WTC11 (cell line): ENCODE data around the gene KLF7. TPM values are rescaled to one million over a fixed set of nuclear protein-coding genes. Genes with fewer than 3 reads are reported as not detected.

Source experiments
- ATAC-seq: fragments of 200-7000 bp; cut with Tn5 transposase; 2 replicates; pipeline ENCODE4 v1.10.0; 2021; ENCODE audit warnings: mild to moderate bottlenecking, moderate library complexity
- CTCF ChIA-PET: fragments of 300-600 bp; sonication (Branson Sonifier 250); formaldehyde crosslinking; loops from one replicate; lab custom pipeline; 2021; ENCODE audit warnings: antibody characterized with exemption; lab: Charles Lee
- POLR2A ChIA-PET: fragments of 350-600 bp; sonication (Branson Sonifier 250); formaldehyde crosslinking; loops from one replicate; lab custom pipeline; 2021; ENCODE audit warnings: antibody characterized with exemption; lab: Charles Lee
- DNase-seq: peaks from one replicate; pipeline ENCODE4 v3.0.0; 2021; ENCODE audit warnings: low spot score
- H3K27ac Mint-ChIP-seq: 2 replicates; pipeline ENCODE4 v1.8.0; 2021; ENCODE audit warnings: mixed read lengths
- H3K27me3 Mint-ChIP-seq: 2 replicates; pipeline ENCODE4 v1.8.0; 2021; ENCODE audit warnings: low read depth, mild to moderate bottlenecking, moderate library complexity, mixed read lengths
- H3K36me3 Mint-ChIP-seq: 2 replicates; pipeline ENCODE4 v1.8.0; 2021; ENCODE audit warnings: mixed read lengths
- H3K4me1 Mint-ChIP-seq: 2 replicates; pipeline ENCODE4 v1.8.0; 2022; ENCODE audit warnings: mixed read lengths
- H3K4me3 Mint-ChIP-seq: 2 replicates; pipeline ENCODE4 v1.8.0; 2021; ENCODE audit warnings: mild to moderate bottlenecking, moderate library complexity, mixed read lengths
- H3K9me3 Mint-ChIP-seq: 2 replicates; pipeline ENCODE4 v1.8.0; 2021; ENCODE audit warnings: mixed read lengths
- ATF1 ChIP-seq: sonication (generic); formaldehyde crosslinking; IDR thresholded peaks from 2 replicates; pipeline ENCODE4 v1.8.1; 2023; ENCODE audit warnings: mild to moderate bottlenecking, moderate library complexity, missing genetic modification reagents
- ETV6 ChIP-seq: sonication (generic); formaldehyde crosslinking; IDR thresholded peaks from 2 replicates; pipeline ENCODE4 v1.8.1; 2022; ENCODE audit warnings: mild to moderate bottlenecking, missing genetic modification reagents
- FOXP1 ChIP-seq: sonication (generic); formaldehyde crosslinking; IDR thresholded peaks from 2 replicates; pipeline ENCODE4 v1.8.0; 2022; ENCODE audit warnings: missing genetic modification reagents, mild to moderate bottlenecking, moderate library complexity, borderline replicate concordance
- FOXP4 ChIP-seq: sonication (generic); formaldehyde crosslinking; IDR thresholded peaks from 2 replicates; pipeline ENCODE4 v1.8.0; 2022; ENCODE audit warnings: mild to moderate bottlenecking, missing genetic modification reagents
- GRHL2 ChIP-seq: fragments of 250-450 bp; sonication (Bioruptor Pico); IDR thresholded peaks from 2 replicates; pipeline ENCODE4 v1.8.0; 2022; ENCODE audit warnings: mild to moderate bottlenecking, moderate library complexity; ENCODE audit not compliant: insufficient replicate concordance, severe bottlenecking
- GTF2I ChIP-seq: fragments of 250-450 bp; sonication (Bioruptor Pico); conservative IDR thresholded peaks from 2 replicates; pipeline ENCODE4 v1.4.0; 2021; ENCODE audit warnings: mild to moderate bottlenecking
- IRF1 ChIP-seq: sonication (generic); formaldehyde crosslinking; IDR thresholded peaks from 2 replicates; pipeline ENCODE4 v1.8.0; 2023; ENCODE audit warnings: missing genetic modification reagents
- IRF2 ChIP-seq: sonication (generic); formaldehyde crosslinking; IDR thresholded peaks from 2 replicates; pipeline ENCODE4 v1.8.0; 2022; ENCODE audit warnings: low read depth, missing genetic modification reagents, borderline replicate concordance
- KAT7 ChIP-seq: sonication (generic); formaldehyde crosslinking; IDR thresholded peaks from 2 replicates; pipeline ENCODE4 v1.8.1; 2023; ENCODE audit warnings: missing genetic modification reagents, mild to moderate bottlenecking, borderline replicate concordance
- MLX ChIP-seq: sonication (generic); formaldehyde crosslinking; IDR thresholded peaks from 2 replicates; pipeline ENCODE4 v1.8.1; 2023; ENCODE audit warnings: mild to moderate bottlenecking, missing genetic modification reagents, moderate library complexity
- NFATC4 ChIP-seq: fragments of 250-450 bp; sonication (Bioruptor Pico); IDR thresholded peaks from 2 replicates; pipeline ENCODE4 v1.9.0; 2021; ENCODE audit warnings: mild to moderate bottlenecking
- NFE2L1 ChIP-seq: sonication (generic); formaldehyde crosslinking; IDR thresholded peaks from 2 replicates; pipeline ENCODE4 v1.8.1; 2023; ENCODE audit warnings: missing genetic modification reagents
- SP1 ChIP-seq: sonication (generic); formaldehyde crosslinking; conservative IDR thresholded peaks from 2 replicates; pipeline ENCODE4 v1.8.1; 2022; ENCODE audit warnings: missing genetic modification reagents
- total RNA-seq: library from RNA; stranded (reverse); gene quantifications from 3 replicates; pipeline ENCODE4 v1.2.3, GENCODE V29; 2021
- TF ChIP-seq, protein P1 (sequence below): fragments of 250-450 bp; sonication (Bioruptor Pico); IDR thresholded peaks from 2 replicates; pipeline ENCODE4 v2.1.2; 2022; ENCODE audit warnings: mild to moderate bottlenecking, moderate library complexity
- TF ChIP-seq, protein P2 (sequence below): sonication (generic); formaldehyde crosslinking; conservative IDR thresholded peaks from 2 replicates; pipeline ENCODE4 v1.8.1; 2023; ENCODE audit warnings: mild to moderate bottlenecking, low read depth, missing genetic modification reagents, moderate library complexity
- TF ChIP-seq, protein P3 (sequence below): sonication (generic); formaldehyde crosslinking; IDR thresholded peaks from 2 replicates; pipeline ENCODE4 v1.8.0; 2023; ENCODE audit warnings: mild to moderate bottlenecking, missing genetic modification reagents
- TF ChIP-seq, protein P4 (sequence below): fragments of 250-450 bp; sonication (Bioruptor Pico); IDR thresholded peaks from 2 replicates; pipeline ENCODE4 v1.9.0; 2021; ENCODE audit warnings: moderate library complexity, mild to moderate bottlenecking, inconsistent platforms, borderline replicate concordance

Gene KLF7
- total RNA-seq, 1 experiment from 2014 or later = 25.4 TPM

- no peak for ATAC-seq
- no peaks in the 10 kb centered on the region for H3K27me3 Mint-ChIP-seq
- POLR2A ChIA-PET = no interaction called here
Observed at GRCh38 chr2:207188626-207189419, 23.1 kb upstream of the KLF7 start.

More at GRCh38 chr2:207188626-207189419, 23.1 kb upstream of the KLF7 start:
- Mint-ChIP-seq H3K27ac (no peak overlapping the region), H3K4me3 (no peak overlapping the region), H3K4me1 (peaks cover 15% of the 10 kb centered on the region), H3K9me3 (peaks cover 22% of the 10 kb centered on the region), H3K36me3 (no peaks in the 10 kb centered on the region)
- DNase-seq = no peak
- no peak for TF ChIP-seq GTF2I (CRISPR knock-in tag)
- no peak for TF ChIP-seq ETV6 (CRISPR knock-in tag)
- TF ChIP-seq SP1 (CRISPR knock-in tag) = no peak
- TF ChIP-seq, protein P1, sequence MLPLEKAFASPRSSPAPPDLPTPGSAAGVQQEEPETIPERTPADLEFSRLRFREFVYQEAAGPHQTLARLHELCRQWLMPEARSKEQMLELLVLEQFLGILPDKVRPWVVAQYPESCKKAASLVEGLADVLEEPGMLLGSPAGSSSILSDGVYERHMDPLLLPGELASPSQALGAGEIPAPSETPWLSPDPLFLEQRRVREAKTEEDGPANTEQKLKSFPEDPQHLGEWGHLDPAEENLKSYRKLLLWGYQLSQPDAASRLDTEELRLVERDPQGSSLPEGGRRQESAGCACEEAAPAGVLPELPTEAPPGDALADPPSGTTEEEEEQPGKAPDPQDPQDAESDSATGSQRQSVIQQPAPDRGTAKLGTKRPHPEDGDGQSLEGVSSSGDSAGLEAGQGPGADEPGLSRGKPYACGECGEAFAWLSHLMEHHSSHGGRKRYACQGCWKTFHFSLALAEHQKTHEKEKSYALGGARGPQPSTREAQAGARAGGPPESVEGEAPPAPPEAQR = no peak
- TF ChIP-seq FOXP1 (CRISPR knock-in tag) = no peak
- no peak for TF ChIP-seq NFE2L1
- TF ChIP-seq FOXP4 (CRISPR knock-in tag) = no peak
- no peak for TF ChIP-seq NFATC4 (CRISPR knock-in tag)
- no peak for TF ChIP-seq ATF1 (CRISPR knock-in tag)
- TF ChIP-seq IRF2 (CRISPR knock-in tag) = no peak
- no peak for TF ChIP-seq KAT7 (CRISPR knock-in tag)
- TF ChIP-seq, protein P2, sequence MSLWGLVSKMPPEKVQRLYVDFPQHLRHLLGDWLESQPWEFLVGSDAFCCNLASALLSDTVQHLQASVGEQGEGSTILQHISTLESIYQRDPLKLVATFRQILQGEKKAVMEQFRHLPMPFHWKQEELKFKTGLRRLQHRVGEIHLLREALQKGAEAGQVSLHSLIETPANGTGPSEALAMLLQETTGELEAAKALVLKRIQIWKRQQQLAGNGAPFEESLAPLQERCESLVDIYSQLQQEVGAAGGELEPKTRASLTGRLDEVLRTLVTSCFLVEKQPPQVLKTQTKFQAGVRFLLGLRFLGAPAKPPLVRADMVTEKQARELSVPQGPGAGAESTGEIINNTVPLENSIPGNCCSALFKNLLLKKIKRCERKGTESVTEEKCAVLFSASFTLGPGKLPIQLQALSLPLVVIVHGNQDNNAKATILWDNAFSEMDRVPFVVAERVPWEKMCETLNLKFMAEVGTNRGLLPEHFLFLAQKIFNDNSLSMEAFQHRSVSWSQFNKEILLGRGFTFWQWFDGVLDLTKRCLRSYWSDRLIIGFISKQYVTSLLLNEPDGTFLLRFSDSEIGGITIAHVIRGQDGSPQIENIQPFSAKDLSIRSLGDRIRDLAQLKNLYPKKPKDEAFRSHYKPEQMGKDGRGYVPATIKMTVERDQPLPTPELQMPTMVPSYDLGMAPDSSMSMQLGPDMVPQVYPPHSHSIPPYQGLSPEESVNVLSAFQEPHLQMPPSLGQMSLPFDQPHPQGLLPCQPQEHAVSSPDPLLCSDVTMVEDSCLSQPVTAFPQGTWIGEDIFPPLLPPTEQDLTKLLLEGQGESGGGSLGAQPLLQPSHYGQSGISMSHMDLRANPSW = no peak
- TF ChIP-seq, protein P3, sequence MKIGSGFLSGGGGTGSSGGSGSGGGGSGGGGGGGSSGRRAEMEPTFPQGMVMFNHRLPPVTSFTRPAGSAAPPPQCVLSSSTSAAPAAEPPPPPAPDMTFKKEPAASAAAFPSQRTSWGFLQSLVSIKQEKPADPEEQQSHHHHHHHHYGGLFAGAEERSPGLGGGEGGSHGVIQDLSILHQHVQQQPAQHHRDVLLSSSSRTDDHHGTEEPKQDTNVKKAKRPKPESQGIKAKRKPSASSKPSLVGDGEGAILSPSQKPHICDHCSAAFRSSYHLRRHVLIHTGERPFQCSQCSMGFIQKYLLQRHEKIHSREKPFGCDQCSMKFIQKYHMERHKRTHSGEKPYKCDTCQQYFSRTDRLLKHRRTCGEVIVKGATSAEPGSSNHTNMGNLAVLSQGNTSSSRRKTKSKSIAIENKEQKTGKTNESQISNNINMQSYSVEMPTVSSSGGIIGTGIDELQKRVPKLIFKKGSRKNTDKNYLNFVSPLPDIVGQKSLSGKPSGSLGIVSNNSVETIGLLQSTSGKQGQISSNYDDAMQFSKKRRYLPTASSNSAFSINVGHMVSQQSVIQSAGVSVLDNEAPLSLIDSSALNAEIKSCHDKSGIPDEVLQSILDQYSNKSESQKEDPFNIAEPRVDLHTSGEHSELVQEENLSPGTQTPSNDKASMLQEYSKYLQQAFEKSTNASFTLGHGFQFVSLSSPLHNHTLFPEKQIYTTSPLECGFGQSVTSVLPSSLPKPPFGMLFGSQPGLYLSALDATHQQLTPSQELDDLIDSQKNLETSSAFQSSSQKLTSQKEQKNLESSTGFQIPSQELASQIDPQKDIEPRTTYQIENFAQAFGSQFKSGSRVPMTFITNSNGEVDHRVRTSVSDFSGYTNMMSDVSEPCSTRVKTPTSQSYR = no peak
- TF ChIP-seq, protein P4, sequence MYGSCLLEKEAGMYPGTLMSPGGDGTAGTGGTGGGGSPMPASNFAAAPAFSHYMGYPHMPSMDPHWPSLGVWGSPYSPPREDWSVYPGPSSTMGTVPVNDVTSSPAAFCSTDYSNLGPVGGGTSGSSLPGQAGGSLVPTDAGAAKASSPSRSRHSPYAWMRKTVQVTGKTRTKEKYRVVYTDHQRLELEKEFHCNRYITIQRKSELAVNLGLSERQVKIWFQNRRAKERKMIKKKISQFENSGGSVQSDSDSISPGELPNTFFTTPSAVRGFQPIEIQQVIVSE = no peak
- no peak for TF ChIP-seq MLX (CRISPR knock-in tag)
- no peak for TF ChIP-seq GRHL2 (CRISPR knock-in tag)
- TF ChIP-seq IRF1 (CRISPR knock-in tag) = no peak
- CTCF ChIA-PET = no interaction called here
